NCI-H526 treated with DMSO at 0.1 percent for 48 hours (cell line): Measurements from ENCODE around the gene IL1B.

ENCODE experiments used
- DNase-seq: peaks from one replicate; lab custom pipeline; 2025; lab: John Stamatoyannopoulos, UW

Gene IL1B

DNA sequence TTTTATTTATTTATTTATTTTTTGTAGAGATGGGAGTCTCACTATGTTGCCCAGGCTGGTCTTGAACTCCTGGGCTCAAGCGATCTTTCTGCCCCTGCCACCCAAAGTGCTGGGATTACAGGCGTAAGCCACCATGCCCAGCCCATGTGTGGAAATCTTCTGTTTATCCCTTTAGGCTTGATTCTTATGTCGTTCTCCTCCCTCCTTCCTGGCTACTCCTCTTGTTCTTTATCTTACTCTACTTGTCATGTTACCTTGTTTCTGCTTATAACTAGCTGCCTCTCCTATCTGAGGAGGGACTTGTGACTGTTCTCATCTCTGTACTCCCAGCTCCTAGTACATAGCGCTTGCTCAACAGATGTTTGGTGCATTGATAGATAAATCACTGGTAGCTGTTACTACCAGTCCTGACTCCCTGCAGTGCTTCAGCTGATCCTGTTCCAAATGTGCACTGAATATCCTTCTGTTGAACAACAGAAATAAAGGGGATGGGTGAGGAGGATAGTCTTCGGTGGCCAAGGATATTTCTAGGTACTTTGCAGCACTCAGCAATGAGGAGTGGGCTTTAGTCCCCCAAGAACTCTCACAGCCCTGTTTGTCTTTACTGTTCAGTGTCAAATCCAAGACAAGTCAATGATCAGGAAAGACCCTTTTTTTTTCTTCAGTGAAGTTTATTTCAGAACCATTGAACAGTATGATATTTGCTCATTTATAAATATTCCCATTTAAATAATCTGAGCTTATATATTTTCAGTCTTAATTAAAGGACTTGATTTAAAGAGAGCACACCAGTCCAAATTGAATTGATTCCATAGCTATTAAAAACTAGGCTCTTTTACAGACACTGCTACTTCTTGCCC is 7.2 kb downstream of the IL1B start:
- DNase-seq, result no peak

GRCh38 chr2:112828251-112828691 is 8.3 kb downstream of the IL1B start:
- no peak for DNase-seq

- no peak for DNase-seq
These were observed 8.9 kb downstream of the IL1B start for GRCh38 chr2:112827604-112828185.

- DNase-seq, result no peak
These were observed 9.6 kb downstream of the IL1B start for GRCh38 chr2:112827009-112827408.

DNA sequence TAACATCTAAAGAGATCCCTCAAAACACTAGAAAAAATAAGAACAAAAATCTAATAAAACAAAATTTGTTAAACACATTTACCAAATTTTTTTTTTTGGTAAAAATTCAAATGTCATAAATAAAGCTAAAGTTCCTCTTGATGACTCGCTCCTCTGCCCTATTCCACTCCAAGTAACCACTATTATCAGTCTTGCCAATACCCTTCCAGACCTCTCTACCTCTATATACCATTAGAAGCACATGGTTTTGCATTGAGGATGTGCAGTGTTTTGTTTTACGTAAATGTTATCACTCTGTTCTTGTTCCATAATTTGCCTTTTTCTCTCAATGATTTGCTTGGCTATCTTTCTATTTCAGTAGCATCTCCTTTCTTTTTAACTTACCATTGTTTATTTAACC is 10.9 kb downstream of the IL1B start:
- no peak for DNase-seq

- peak; percentile 67 for DNase-seq
These were observed 11.9 kb downstream of the IL1B start for GRCh38 chr2:112824694-112825085.

GRCh38 chr2:112821682-112822081 is 14.9 kb downstream of the IL1B start:
- DNase-seq, result no peak

- DNase-seq, result no peak
These were observed 15.4 kb downstream of the IL1B start for GRCh38 chr2:112821142-112821541.

DNA sequence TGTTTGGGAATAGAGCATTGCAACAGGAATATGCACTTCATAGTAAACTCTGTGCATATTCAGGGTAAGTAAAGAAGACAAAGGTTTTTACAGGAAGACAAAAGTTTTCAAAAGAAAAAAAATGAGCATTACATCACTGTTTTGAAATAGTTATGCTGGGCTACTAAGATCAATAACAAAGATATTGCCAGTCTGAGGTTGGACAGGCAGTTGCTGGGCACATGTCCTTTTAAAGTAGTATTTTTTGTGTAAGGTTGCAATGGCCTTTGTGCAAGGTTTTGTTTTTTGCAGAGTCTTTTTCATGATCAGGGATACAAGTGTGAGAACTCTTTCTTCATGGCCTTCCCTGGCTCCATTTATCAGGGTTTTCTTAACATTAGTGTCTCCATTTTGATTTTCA is 16.2 kb downstream of the IL1B start:
- no peak for DNase-seq

- no peak for DNase-seq
These were observed 17.5 kb downstream of the IL1B start for GRCh38 chr2:112819081-112819480.

- no peak for DNase-seq
These were observed 18.3 kb downstream of the IL1B start for GRCh38 chr2:112818094-112818902.

- DNase-seq, result no peak
These were observed 19.4 kb downstream of the IL1B start for GRCh38 chr2:112817082-112817689.

DNA sequence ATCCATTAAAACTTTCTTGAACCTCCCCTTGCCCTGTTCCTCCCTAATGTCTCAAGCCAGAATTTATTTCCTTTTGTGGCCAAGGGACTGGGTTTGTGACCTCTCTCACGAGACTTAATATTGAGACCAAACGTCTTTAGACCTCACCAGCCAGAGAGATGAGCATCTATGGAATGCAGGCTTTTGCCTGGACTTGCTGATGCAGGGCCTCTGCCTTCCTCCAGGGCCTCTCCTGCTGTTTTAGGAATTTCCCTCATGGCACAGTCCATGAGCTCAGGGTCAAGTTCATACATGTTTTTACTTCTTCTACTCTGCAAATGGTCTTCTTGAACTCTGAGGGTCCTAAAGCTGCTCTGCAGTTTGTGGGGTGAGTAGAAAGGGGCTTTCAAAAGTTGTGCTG is 22.3 kb downstream of the IL1B start:
- no peak for DNase-seq

GRCh38 chr2:112813280-112813966 is 23.2 kb downstream of the IL1B start:
- DNase-seq, result no peak

GRCh38 chr2:112812318-112813267 is 24.0 kb downstream of the IL1B start:
- DNase-seq, result no peak

DNA sequence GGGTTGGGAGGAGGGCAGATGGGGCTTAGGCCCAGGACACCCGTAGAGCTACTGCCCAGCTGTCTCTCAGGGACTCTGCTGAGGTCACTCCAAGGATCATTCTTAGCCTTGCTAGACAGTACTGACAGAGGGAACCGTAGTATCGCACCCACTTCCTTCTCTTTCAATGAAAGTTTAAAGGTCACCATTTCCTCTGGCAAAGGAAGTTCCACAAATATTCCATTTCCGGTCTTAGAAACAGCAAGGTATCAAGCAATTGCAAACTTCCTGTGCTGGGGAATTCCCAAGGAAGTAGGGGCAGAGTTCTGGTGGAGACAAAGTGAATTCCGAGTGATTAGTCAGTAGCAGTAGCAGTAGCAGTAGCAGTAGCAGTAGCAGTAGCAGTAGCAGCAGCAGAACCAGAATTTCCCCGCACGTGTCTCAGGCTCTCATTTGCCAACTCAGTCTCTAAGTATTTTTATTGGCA is 24.7 kb downstream of the IL1B start:
- no peak for DNase-seq

GRCh38 chr2:112811276-112811831 is 25.2 kb downstream of the IL1B start:
- DNase-seq, result no peak

- no peak for DNase-seq
These were observed 27.5 kb downstream of the IL1B start for GRCh38 chr2:112809112-112809511.

DNA sequence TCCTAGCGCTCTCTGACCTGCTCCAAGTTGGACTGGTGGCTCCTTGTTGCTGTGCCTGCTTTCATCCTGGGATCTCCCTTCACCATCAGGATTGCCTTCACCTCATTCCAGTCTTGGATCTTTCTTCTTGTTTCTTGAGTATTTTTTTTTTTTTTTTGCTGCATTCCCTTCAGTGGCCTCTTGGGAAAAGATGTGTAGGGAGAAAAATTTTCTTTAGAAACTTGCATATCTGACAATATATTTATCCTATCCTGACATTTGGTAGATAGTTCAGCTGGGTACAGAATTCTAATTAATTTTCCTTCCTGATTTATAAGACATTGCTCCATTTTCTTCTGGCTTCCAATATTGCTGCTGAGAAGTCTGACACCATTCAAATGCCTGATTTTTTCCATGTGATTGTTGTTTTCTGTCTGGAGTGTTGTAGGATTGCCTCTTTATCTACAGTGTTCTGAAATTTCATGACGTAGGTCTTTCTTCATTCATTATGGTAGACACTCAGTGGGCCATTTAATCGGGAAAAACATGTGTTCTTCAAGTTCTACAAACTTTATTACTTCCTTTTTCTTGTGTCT is 29.3 kb downstream of the IL1B start:
- no peak for DNase-seq

GRCh38 chr2:112805542-112805941 is 31.0 kb downstream of the IL1B start:
- DNase-seq, result no peak
